HCT116 (cell line): Measurements from ENCODE around the gene TFF2. TPM values are rescaled to one million over a fixed set of nuclear protein-coding genes. Genes with fewer than 3 reads are reported as not detected.

Experiments
- ATAC-seq: fragments of 200-7000 bp; cut with Tn5 transposase; 2 replicates; pipeline ENCODE4 v1.9.1; 2020; ENCODE audit warnings: mild to moderate bottlenecking, moderate library complexity
- BruUV-seq: library from RNA; stranded (reverse); fragments of 400-500 nt; replicated peaks from 2 replicates; lab custom pipeline; 2021; lab: Mats Ljungman, UMichigan
- CTCF ChIA-PET: fragments of 300-600 bp; sonication (Branson Sonifier 250); formaldehyde crosslinking; loops from one replicate; lab custom pipeline; 2021; ENCODE audit warnings: antibody characterized with exemption; lab: Charles Lee
- POLR2A ChIA-PET: fragments of 300-600, 350-600 bp; sonication (Branson Sonifier 250); formaldehyde crosslinking; loops from one replicate; lab custom pipeline; 2021; ENCODE audit warnings: antibody characterized with exemption; lab: Charles Lee
- RAD21 ChIA-PET, 2 experiments: fragments of 300-600 bp; sonication (Branson Sonifier 250); formaldehyde crosslinking; loops; one replicate each; lab custom pipeline; 2023; ENCODE audit warnings: low total read pairs in 2 of 2; ENCODE audit not compliant: uncharacterized antibody in 2 of 2, unreplicated experiment in 2 of 2, low non-redundant PET in 1 of 2; lab: Charles Lee
- DNase-seq: peaks from one replicate; pipeline ENCODE4 v3.0.0-alpha.2; 2010; ENCODE audit warnings: low read depth, low spot score
- H2AFZ ChIP-seq: fragments of 200-600 bp; shearing (Covaris generic), sonication (generic); 2 replicates; pipeline ENCODE4 v1.6.1; 2017; ENCODE audit warnings: low read depth, mixed run types, mixed read lengths, antibody characterized with exemption, low read length; ENCODE audit not compliant: poor library complexity, severe bottlenecking
- H3K27ac ChIP-seq: 2 replicates; pipeline ENCODE4 v1.5.1; 2012; ENCODE audit warnings: low read depth, low read length
- H3K27me3 ChIP-seq: fragments of 200-600 bp; sonication (generic); 2 replicates; pipeline ENCODE4 v1.6.1; 2016; ENCODE audit warnings: mixed run types, low read length, mixed read lengths; ENCODE audit not compliant: insufficient read depth
- H3K36me3 ChIP-seq, 2 experiments: fragments of 200-500 bp in 1 of 2; fragments of 200-600 bp in 1 of 2; sonication (Bioruptor generic) in 1 of 2; sonication (generic) in 1 of 2; 2 replicates each; pipeline versions ENCODE4 v1.5.1 to v1.6.1; 2014 to 2016; ENCODE audit warnings: low read length in 2 of 2, inconsistent platforms in 1 of 2, mixed read lengths in 1 of 2, mixed run types in 1 of 2; ENCODE audit not compliant: insufficient read depth in 2 of 2, control insufficient read depth in 1 of 2
- H3K4me1 ChIP-seq, 2 experiments: fragments of 200-600 bp in 1 of 2; sonication (generic) in 1 of 2; 2 replicates each; pipeline versions ENCODE4 v1.5.1 to v1.6.1; 2012 to 2017; ENCODE audit warnings: low read length in 2 of 2, inconsistent platforms in 1 of 2, mild to moderate bottlenecking in 1 of 2, mixed read lengths in 1 of 2, mixed run types in 1 of 2, moderate library complexity in 1 of 2; ENCODE audit not compliant: insufficient read depth in 2 of 2, control insufficient read depth in 1 of 2
- H3K4me2 ChIP-seq: fragments of 200-600 bp; sonication (generic); 2 replicates; pipeline ENCODE4 v1.6.1; 2017; ENCODE audit warnings: mixed run types, low read length, mixed read lengths
- H3K4me3 ChIP-seq, 2 experiments: fragments of 200-600 bp in 1 of 2; sonication (generic) in 1 of 2; replicated peaks in 1 of 2; 2 replicates each; pipeline ENCODE4 v1.5.1; 2011 to 2016; ENCODE audit warnings: low read length in 2 of 2, control low read depth in 1 of 2, low read depth in 1 of 2, mild to moderate bottlenecking in 1 of 2, mixed read lengths in 1 of 2, mixed run types in 1 of 2
- H3K79me2 ChIP-seq: fragments of 200-600 bp; sonication (generic); 2 replicates; pipeline ENCODE4 v1.6.1; 2017; ENCODE audit warnings: mild to moderate bottlenecking, mixed run types, low read length, moderate library complexity, mixed read lengths; ENCODE audit not compliant: insufficient read depth
- H3K9ac ChIP-seq: fragments of 200-600 bp; sonication (generic); 2 replicates; pipeline ENCODE4 v1.6.1; 2016; ENCODE audit warnings: low read length, mixed read lengths
- H3K9me2 ChIP-seq: fragments of 200-600 bp; sonication (generic), shearing (Covaris generic); 2 replicates; pipeline ENCODE4 v1.6.1; 2017; ENCODE audit warnings: mixed run types, mild to moderate bottlenecking, moderate library complexity; ENCODE audit not compliant: insufficient read depth
- H3K9me3 ChIP-seq, 2 experiments: fragments of 200-500 bp in 1 of 2; fragments of 200-600 bp in 1 of 2; sonication (Bioruptor generic) in 1 of 2; sonication (generic) in 1 of 2; 2 replicates each; pipeline ENCODE4 v1.6.1; 2014 to 2017; ENCODE audit warnings: low read length in 2 of 2, mixed read lengths in 2 of 2, inconsistent platforms in 1 of 2, low read depth in 1 of 2, mild to moderate bottlenecking in 1 of 2, mixed run types in 1 of 2, moderate library complexity in 1 of 2; ENCODE audit not compliant: control insufficient read depth in 1 of 2, insufficient read depth in 1 of 2
- H4K20me1 ChIP-seq: fragments of 200-600 bp; sonication (generic), shearing (Covaris generic); 2 replicates; pipeline ENCODE4 v1.6.1; 2017; ENCODE audit warnings: mixed run types, mild to moderate bottlenecking, moderate library complexity; ENCODE audit not compliant: insufficient read depth
- EGR1 ChIP-seq: IDR thresholded peaks from 2 replicates; pipeline ENCODE4 v1.6.1; 2012; ENCODE audit warnings: low read depth
- ELF1 ChIP-seq: IDR thresholded peaks from 2 replicates; pipeline ENCODE4 v1.6.1; 2012; ENCODE audit warnings: low read depth, borderline replicate concordance
- EZH2 ChIP-seq: fragments of 200-600 bp; sonication (generic); IDR thresholded peaks from 2 replicates; pipeline ENCODE4 v1.6.1; 2017; ENCODE audit warnings: antibody characterized with exemption, mixed run types
- EZH2phosphoT487 ChIP-seq: fragments of 200-600 bp; IDR thresholded peaks from 2 replicates; pipeline ENCODE4 v1.6.1; 2018; ENCODE audit warnings: antibody characterized with exemption, borderline replicate concordance
- FOSL1 ChIP-seq: IDR thresholded peaks from 2 replicates; pipeline ENCODE4 v1.6.1; 2012; ENCODE audit warnings: low read depth
- POLR2AphosphoS5 ChIP-seq: IDR thresholded peaks from 2 replicates; pipeline ENCODE4 v1.6.1; 2011; ENCODE audit warnings: mild to moderate bottlenecking, low read depth, low read length, moderate library complexity
- SIN3A ChIP-seq: IDR thresholded peaks from 2 replicates; pipeline ENCODE4 v1.6.1; 2012; ENCODE audit warnings: low read depth
- SRF ChIP-seq: IDR thresholded peaks from 2 replicates; pipeline ENCODE4 v1.6.1; 2012; ENCODE audit warnings: low read depth
- ZFX ChIP-seq: fragments of 450-650 bp; IDR thresholded peaks from 2 replicates; pipeline ENCODE4 v1.6.1; 2017
- intact Hi-C: fragments of 100-400 bp; cut with micrococcal nuclease; formaldehyde crosslinking; loops from 2 replicates; pipeline ENCODE4 v1.10.0; 2022
- total RNA-seq: library from RNA; stranded (reverse); gene quantifications from one replicate; pipeline ENCODE4 v1.2.1, GENCODE V29; 2021; ENCODE audit not compliant: unreplicated experiment
- TF ChIP-seq, protein P1 (sequence below): IDR thresholded peaks from 2 replicates; pipeline ENCODE4 v1.6.1; 2012
- TF ChIP-seq, protein P2 (sequence below), 3 experiments: fragments of 200-600 bp in 1 of 3; sonication (generic) in 1 of 3; IDR thresholded peaks in 2 of 3; conservative IDR thresholded peaks in 1 of 3; 2 replicates each; pipeline ENCODE4 v1.5.1; 2012 to 2017; ENCODE audit warnings: low read depth in 2 of 3, low read length in 2 of 3, antibody characterized with exemption in 1 of 3, borderline replicate concordance in 1 of 3, control low read depth in 1 of 3, mild to moderate bottlenecking in 1 of 3, mixed read lengths in 1 of 3, mixed run types in 1 of 3, moderate library complexity in 1 of 3; ENCODE audit not compliant: insufficient read depth in 1 of 3
- TF ChIP-seq, protein P3 (sequence below): IDR thresholded peaks from 2 replicates; pipeline ENCODE4 v1.6.1; 2011; ENCODE audit warnings: mild to moderate bottlenecking, low read length, moderate library complexity; ENCODE audit not compliant: insufficient replicate concordance; ENCODE audit errors: extremely low read depth

The TFF2 gene
- total RNA-seq, 1 experiment from 2014 or later: not detected

DNA sequence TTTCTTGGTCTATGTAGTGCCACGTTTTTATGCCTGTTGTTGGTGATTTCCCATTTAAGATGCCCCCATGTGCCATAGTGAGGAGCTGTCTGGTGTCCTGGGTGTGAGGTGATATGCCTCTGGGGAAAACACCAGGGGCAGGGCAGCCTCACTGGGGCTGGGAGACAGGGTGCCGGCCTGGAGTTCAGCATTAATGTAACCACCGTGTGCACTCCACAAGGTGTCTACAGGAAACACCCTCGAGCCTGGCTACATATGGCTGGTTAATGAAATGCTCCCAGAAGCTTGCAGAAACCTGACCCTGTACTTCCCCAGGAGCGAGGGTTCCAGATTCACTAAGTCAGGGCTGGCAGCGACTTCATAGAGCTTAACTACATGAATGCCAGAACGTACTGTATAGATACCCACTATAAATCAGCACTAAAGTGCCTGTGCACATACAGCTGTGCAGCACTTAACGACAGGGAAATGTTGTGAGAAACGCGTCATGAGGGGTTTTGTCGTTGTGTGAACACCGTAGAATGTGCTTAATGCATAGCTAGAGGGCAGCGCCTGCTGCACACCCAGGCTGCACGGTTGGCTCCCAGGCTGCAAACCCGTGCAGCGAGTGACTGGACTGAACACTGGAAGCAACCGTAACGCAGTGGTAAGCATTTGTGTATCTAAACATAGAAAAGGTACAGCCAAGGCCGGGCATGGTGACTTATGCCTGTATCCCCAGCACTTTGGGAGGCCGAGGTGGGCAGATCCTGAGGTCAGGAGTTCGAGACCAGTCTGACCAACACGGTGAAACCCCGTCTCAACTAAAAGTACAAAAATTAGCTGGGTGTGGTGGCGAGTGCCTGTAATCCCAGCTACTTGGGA, 10.4 kb downstream of the TFF2 start:
- no peaks in the 10 kb centered on the region for H3K27me3 ChIP-seq
- no peaks in the 10 kb centered on the region for H3K79me2 ChIP-seq
- RAD21 ChIA-PET: no interaction called here
- no peak overlapping the region for H3K4me2 ChIP-seq
- no TSS peak for BruUV-seq
- H4K20me1 ChIP-seq: no peaks in the 10 kb centered on the region
- no peak for ATAC-seq
- CTCF ChIA-PET: interaction anchor here (1.1 kb wide), 1 partner anchor 82 kb away, joined by 4 read pairs; no protein-coding TSS in a partner anchor
- no peaks in the 10 kb centered on the region for H3K36me3 ChIP-seq
- H3K27ac ChIP-seq: no peak overlapping the region
- no peak overlapping the region for H3K4me3 ChIP-seq
- TF ChIP-seq ZFX (no peak), ELF1 (no peak), EZH2phosphoT487 (no peak), SIN3A (no peak), POLR2AphosphoS5 (no peak), FOSL1 (no peak), EZH2 (no peak), EGR1 (no peak), SRF (no peak)
- TF ChIP-seq, protein P1, sequence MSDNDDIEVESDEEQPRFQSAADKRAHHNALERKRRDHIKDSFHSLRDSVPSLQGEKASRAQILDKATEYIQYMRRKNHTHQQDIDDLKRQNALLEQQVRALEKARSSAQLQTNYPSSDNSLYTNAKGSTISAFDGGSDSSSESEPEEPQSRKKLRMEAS: no peak
- TF ChIP-seq, protein P2, sequence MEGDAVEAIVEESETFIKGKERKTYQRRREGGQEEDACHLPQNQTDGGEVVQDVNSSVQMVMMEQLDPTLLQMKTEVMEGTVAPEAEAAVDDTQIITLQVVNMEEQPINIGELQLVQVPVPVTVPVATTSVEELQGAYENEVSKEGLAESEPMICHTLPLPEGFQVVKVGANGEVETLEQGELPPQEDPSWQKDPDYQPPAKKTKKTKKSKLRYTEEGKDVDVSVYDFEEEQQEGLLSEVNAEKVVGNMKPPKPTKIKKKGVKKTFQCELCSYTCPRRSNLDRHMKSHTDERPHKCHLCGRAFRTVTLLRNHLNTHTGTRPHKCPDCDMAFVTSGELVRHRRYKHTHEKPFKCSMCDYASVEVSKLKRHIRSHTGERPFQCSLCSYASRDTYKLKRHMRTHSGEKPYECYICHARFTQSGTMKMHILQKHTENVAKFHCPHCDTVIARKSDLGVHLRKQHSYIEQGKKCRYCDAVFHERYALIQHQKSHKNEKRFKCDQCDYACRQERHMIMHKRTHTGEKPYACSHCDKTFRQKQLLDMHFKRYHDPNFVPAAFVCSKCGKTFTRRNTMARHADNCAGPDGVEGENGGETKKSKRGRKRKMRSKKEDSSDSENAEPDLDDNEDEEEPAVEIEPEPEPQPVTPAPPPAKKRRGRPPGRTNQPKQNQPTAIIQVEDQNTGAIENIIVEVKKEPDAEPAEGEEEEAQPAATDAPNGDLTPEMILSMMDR (IDR thresholded peaks at IDR 0.05 in 2 of 3, conservative IDR thresholded peaks at IDR 0.05 in 1 of 3; ENCODE audit: borderline replicate concordance in 1 of 3, insufficient read depth in 1 of 3, low read depth in 2 of 3, low read length in 2 of 3): no peak
- TF ChIP-seq, protein P3, sequence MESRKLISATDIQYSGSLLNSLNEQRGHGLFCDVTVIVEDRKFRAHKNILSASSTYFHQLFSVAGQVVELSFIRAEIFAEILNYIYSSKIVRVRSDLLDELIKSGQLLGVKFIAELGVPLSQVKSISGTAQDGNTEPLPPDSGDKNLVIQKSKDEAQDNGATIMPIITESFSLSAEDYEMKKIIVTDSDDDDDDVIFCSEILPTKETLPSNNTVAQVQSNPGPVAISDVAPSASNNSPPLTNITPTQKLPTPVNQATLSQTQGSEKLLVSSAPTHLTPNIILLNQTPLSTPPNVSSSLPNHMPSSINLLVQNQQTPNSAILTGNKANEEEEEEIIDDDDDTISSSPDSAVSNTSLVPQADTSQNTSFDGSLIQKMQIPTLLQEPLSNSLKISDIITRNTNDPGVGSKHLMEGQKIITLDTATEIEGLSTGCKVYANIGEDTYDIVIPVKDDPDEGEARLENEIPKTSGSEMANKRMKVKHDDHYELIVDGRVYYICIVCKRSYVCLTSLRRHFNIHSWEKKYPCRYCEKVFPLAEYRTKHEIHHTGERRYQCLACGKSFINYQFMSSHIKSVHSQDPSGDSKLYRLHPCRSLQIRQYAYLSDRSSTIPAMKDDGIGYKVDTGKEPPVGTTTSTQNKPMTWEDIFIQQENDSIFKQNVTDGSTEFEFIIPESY: no peak
- H3K9me2 ChIP-seq: no peaks in the 10 kb centered on the region
- POLR2A ChIA-PET: no interaction called here
- no peaks in the 10 kb centered on the region for H3K9me3 ChIP-seq
- intact Hi-C loops: no loop called here
- DNase-seq: no peak
- peaks cover 0 to 10% of the 10 kb centered on the region in 2 experiments; a peak in 3 of 4 replicates for H3K4me1 ChIP-seq
- H2AFZ ChIP-seq: no peak overlapping the region
- H3K9ac ChIP-seq: no peak overlapping the region
